SKM-1 (cell line): ENCODE data around the gene CORO2B.
"Not testable (repeated sequence)": the region's sequence is repeated elsewhere in the genome, so short reads cannot be mapped to it uniquely, and the experiment has no call there.

Experiments
- DNase-seq: peaks from one replicate; lab custom pipeline; 2025; ENCODE audit not compliant: unreplicated experiment; lab: John Stamatoyannopoulos, UW

Gene CORO2B

DNA sequence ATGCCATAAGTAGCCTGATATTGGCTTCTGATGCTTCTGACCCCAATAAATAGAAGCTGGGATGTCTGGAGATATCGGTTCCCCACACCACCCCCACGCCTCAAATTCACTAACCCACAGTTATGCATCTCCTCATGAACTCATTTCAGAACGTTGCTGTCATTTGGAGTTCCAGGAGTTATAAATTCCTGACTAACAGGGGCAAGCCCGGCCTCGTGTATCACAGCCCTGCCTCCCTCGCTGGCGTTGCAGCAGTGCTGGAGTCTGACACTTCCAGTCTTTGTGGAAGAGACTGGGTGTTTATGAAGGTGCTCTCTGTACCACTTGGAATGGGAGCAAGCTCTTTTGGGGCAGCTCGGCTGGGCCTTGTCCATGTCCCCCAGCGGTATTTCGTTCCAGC lies 140.9 kb downstream of the CORO2B start:
- no peak for DNase-seq

- DNase-seq: no peak
These were observed 143.1 kb downstream of the CORO2B start for GRCh38 chr15:68721886-68722285.

GRCh38 chr15:68725736-68726135 lies 146.9 kb downstream of the CORO2B start:
- peak; percentile 74 for DNase-seq

- DNase-seq: no peak
These were observed 147.5 kb downstream of the CORO2B start for GRCh38 chr15:68726246-68726645.

- DNase-seq: no peak
These were observed 151.1 kb downstream of the CORO2B start for GRCh38 chr15:68729789-68730411.

DNA sequence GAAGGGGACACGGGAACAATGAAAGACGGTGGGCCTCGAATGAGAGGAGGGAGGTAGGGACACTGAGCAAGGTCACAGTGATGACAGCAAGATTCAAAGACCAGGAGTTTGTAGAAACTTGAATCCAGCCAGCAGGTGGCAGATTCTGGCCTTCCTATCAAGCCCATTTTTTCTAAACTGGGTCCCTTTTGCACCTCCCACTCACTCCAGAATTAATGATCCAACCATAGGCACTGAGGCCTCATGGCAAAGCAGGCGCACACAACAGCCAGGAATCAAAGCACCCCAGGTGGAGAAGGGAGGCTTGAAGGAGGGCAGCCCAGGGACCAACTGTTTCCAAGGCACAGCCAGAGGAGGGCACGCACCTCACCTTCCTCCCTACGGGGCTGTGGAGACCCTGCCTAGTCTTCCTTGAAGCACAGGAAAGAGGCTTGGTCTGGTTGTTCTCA lies 151.7 kb downstream of the CORO2B start:
- peak; percentile 11 for DNase-seq

DNA sequence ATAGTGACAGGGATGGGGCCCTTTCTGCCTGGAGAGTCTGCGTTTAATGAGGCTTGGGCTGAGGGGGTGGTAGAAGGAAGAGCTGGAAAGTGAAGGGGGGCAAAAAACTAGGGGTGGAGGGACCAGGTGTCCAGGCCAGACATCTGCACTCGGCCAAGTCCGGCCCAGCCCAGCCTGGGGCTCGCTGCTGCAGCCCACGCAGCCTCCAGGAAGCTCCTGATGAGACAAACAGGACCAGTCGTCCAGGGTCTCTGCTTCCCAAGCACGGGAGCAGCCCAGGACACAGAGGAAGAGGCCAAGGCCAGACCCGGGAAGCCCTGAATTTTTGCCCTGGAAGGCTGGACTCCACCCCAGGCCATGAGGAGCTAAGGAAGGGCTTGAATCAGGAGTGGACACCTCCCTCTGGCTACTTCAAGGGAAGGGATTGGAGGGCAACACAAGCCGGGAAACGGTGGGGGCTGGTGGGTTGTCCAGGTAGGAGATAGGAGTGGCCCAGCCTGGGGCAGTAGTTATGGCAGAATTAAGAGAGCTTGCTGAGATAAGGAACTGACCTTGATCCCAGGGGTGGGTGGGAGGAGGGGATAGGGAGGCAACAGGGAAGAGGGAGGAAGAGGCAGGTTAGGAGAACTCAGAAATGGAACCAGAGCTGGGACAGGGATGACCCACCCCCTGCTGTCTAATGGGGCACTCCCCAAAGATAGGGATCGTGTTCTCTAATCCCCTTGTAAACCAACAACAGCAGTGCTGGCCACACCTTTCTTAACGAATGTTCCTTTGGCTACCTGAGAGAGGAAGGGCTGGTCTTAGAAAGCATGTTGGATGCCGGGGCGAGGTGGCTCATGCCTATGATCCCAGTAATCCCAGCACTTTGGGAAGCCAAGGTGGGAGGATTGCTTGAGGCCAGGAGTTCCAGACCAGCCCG lies 152.4 kb downstream of the CORO2B start:
- no peak for DNase-seq

DNA sequence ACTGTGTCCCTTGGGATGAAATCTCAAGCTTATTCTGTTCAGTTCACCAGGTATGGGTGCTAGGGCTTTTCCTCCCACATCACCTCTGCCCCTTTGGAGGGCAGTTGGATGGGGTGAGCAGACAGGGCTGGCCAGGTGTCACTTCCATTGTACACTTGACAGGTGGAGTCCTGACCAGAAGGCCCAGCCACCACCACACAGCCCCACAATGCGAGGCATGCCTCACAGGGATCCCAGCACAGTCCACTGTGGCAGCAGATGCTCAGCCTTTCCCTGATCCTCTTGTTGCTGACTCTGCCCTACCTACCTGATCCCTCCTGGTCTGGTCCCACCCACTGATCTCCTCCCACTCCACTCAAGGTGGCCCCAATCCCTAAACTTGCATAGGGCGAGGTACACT lies 153.7 kb downstream of the CORO2B start:
- no peak for DNase-seq

- no peak for DNase-seq
These were observed 154.9 kb downstream of the CORO2B start for GRCh38 chr15:68733666-68734065.

GRCh38 chr15:68734352-68734751 lies 155.6 kb downstream of the CORO2B start:
- DNase-seq: no peak

DNA sequence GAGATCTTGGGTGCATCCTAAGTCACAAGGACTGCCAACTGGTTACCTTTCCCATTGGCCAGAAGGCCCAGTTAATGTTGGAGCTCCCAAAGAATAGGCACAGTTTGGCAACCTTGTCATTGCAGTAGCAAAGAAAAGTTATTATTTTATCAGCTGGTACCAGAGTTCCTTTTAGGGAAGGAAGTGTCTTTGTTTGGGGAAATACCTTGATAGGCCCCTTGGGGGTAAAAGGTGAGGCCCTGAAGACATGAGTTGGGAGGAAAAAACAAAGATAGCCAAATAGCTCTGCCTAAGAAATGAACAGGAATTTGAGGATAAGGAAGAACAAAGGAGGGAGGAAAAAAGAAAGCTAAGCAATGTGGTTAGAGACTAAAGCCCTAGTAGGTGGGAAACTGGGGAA lies 156.1 kb downstream of the CORO2B start:
- no peak for DNase-seq

GRCh38 chr15:68735610-68736009 lies 156.8 kb downstream of the CORO2B start:
- no peak for DNase-seq

- no peak for DNase-seq
These were observed 160.7 kb downstream of the CORO2B start for GRCh38 chr15:68739390-68740080.

GRCh38 chr15:68743256-68743655 lies 164.5 kb downstream of the CORO2B start:
- DNase-seq: no peak

GRCh38 chr15:68749365-68749764 lies 170.6 kb downstream of the CORO2B start:
- no peak for DNase-seq

DNA sequence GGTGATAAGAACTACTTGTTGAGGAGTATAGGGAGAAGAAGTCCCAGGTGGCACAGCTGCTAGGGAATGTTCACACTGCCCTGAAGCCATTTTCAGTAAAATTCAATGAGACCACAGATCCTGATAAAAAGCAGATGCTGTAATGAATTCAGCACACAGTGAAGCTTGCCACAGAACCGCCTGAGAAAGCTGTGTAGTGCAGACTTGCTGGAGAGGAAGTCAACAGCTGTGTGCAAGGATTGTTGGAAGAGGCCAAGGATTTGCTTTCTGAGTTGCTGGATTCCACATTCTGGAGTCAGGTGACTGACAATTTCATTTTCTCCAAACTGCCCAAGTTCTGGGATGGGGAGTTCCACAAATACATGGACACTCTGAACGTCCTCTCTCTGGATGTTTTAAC lies 171.0 kb downstream of the CORO2B start:
- no peak for DNase-seq

DNA sequence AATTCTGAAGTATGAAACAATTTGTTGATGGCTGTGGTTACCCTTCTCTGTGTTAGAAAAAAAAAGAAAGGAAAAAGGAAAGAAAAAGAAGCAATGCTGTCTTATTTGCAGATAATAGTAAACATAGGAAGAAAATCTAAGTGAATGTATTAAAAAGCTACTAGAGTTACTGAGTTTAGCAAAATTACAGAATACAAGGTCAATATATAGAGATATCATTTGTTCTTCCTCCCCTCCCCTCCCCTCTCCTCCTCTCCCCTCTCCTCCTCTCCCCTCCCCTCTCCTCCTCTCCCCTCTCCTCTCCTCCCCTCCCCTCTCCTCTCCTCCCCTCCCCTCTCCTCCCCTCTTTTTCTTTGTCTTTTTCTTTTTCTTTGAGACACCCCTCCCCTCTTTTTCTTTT lies 172.8 kb downstream of the CORO2B start:
- no peak for DNase-seq

DNA sequence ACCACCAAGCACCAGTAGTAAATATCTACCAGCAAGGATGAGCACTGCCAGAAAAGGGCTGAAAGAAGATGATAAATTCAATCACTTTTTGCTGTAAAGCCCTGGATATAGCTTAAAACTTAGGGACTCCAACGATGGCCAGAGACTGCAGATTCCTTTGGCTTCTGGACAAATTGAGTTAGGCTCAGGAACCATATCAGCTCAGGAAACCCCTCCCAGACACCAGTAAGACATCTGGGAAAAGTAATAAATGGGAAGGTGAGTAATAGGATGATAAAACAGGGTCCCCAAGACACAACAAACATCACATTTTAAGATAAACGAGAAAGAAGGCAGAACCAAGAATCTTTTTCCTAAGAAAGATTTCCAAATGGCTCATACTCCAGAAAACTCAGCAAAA lies 176.9 kb downstream of the CORO2B start:
- no peak for DNase-seq

- DNase-seq: not testable (repeated sequence)
These were observed 181.3 kb downstream of the CORO2B start for GRCh38 chr15:68759982-68760579.

- no peak for DNase-seq
These were observed 184.3 kb downstream of the CORO2B start for GRCh38 chr15:68763063-68763462.

DNA sequence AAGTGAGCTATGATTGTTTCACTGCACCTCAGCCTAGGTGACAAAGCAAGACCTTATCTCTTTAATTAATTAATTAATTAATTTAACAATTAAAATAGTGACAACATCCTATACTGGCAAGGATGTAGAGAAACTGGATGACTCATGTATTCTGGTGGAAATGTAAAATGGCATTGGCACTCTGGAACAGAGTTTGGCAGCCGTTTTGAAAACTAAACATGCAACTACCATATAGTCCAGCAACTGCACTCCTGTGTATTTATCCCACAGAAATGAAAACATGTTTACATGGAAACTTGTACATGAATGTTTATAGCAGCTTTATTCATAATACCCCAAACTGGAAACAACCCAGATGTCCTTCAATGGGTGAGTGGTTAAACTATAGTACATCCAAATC lies 185.3 kb downstream of the CORO2B start:
- no peak for DNase-seq
